Activated naive CD4-positive, alpha-beta T cell treated with anti-CD3 and anti-CD28 coated beads for 36 hours (primary cell): ENCODE results near the gene RBM18. TPM values are rescaled to one million over a fixed set of nuclear protein-coding genes. Genes with fewer than 3 reads are reported as not detected.

Experiments used
- CTCF ChIA-PET: fragments of 350-600 bp; sonication (Branson Sonifier 250); formaldehyde crosslinking; loops from one replicate; lab custom pipeline; 2021; ENCODE audit warnings: antibody characterized with exemption; lab: Charles Lee
- DNase-seq: peaks from one replicate; pipeline ENCODE4 v3.0.0-alpha.2; 2020
- H3K27ac Mint-ChIP-seq: one replicate; pipeline ENCODE4 v1.8.0; 2021; ENCODE audit warnings: mild to moderate bottlenecking, mixed read lengths
- H3K27me3 Mint-ChIP-seq: one replicate; pipeline ENCODE4 v1.8.0; 2021; ENCODE audit warnings: low read depth, mixed read lengths
- H3K36me3 Mint-ChIP-seq: one replicate; pipeline ENCODE4 v1.8.0; 2021; ENCODE audit warnings: low read depth, mixed read lengths
- H3K4me1 Mint-ChIP-seq: one replicate; pipeline ENCODE4 v1.8.0; 2021; ENCODE audit warnings: low read depth, mixed read lengths
- H3K4me3 Mint-ChIP-seq: one replicate; pipeline ENCODE4 v1.8.0; 2021; ENCODE audit warnings: mild to moderate bottlenecking, moderate library complexity, mixed read lengths
- H3K9me3 Mint-ChIP-seq: one replicate; pipeline ENCODE4 v1.8.0; 2021; ENCODE audit warnings: mixed read lengths
- intact Hi-C: fragments of 100-400 bp; cut with micrococcal nuclease; formaldehyde crosslinking; loops from one replicate; pipeline ENCODE4 v1.15.1; 2023
- total RNA-seq, 2 experiments: library from RNA; stranded (reverse); gene quantifications; one replicate each; pipeline ENCODE4 v1.2.3, GENCODE V29; 2021

The RBM18 gene
- total RNA-seq, 2 experiments from 2014 or later = 25.8 to 25.9 TPM

GRCh38 chr9:122277285-122277897 lies 12.8 kb upstream of the RBM18 start:
- intact Hi-C loops = no loop called here
- H3K4me3 Mint-ChIP-seq = no peak overlapping the region
- DNase-seq = no peak
- H3K9me3 Mint-ChIP-seq = peaks cover 5% of the 10 kb centered on the region
- no peaks in the 10 kb centered on the region for H3K27me3 Mint-ChIP-seq
- H3K36me3 Mint-ChIP-seq = peaks cover 68% of the 10 kb centered on the region
- CTCF ChIA-PET = no interaction called here
- H3K4me1 Mint-ChIP-seq = peaks cover 19% of the 10 kb centered on the region
- H3K27ac Mint-ChIP-seq = no peak overlapping the region

GRCh38 chr9:122276096-122276495 lies 11.5 kb upstream of the RBM18 start:
- peaks cover 66% of the 10 kb centered on the region for H3K36me3 Mint-ChIP-seq
- H3K27me3 Mint-ChIP-seq = no peaks in the 10 kb centered on the region
- CTCF ChIA-PET = interaction anchor here (0.6 to 1.1 kb wide), 2 partner anchors 43 to 177 kb away, joined by 3 read pairs; no protein-coding TSS in a partner anchor
- peaks cover 20% of the 10 kb centered on the region for H3K4me1 Mint-ChIP-seq
- intact Hi-C loops = no loop called here
- H3K27ac Mint-ChIP-seq = no peak overlapping the region
- no peak overlapping the region for H3K4me3 Mint-ChIP-seq
- H3K9me3 Mint-ChIP-seq = peaks cover 5% of the 10 kb centered on the region
- no peak for DNase-seq

- H3K36me3 Mint-ChIP-seq = peaks cover 61% of the 10 kb centered on the region
- DNase-seq = no peak
- peaks cover 28% of the 10 kb centered on the region for H3K4me1 Mint-ChIP-seq
- intact Hi-C loops = no loop called here
- no peak overlapping the region for H3K4me3 Mint-ChIP-seq
- no peaks in the 10 kb centered on the region for H3K27me3 Mint-ChIP-seq
- peaks cover 5% of the 10 kb centered on the region for H3K9me3 Mint-ChIP-seq
- CTCF ChIA-PET = no interaction called here
- H3K27ac Mint-ChIP-seq = no peak overlapping the region
Observed at GRCh38 chr9:122274055-122274454, 9.4 kb upstream of the RBM18 start.

GRCh38 chr9:122268041-122268814 lies 3.6 kb upstream of the RBM18 start:
- no peak overlapping the region for H3K27ac Mint-ChIP-seq
- peaks cover 37% of the 10 kb centered on the region for H3K4me1 Mint-ChIP-seq
- intact Hi-C loops = no loop called here
- peaks cover 32% of the 10 kb centered on the region for H3K36me3 Mint-ChIP-seq
- H3K9me3 Mint-ChIP-seq = no peaks in the 10 kb centered on the region
- CTCF ChIA-PET = interaction anchor here (1.2 kb wide), 1 partner anchor 169 kb away, joined by 4 read pairs; no protein-coding TSS in a partner anchor
- H3K27me3 Mint-ChIP-seq = no peaks in the 10 kb centered on the region
- H3K4me3 Mint-ChIP-seq = no peak overlapping the region
- no peak for DNase-seq

- H3K27me3 Mint-ChIP-seq = no peaks in the 10 kb centered on the region
- H3K36me3 Mint-ChIP-seq = peaks cover 18% of the 10 kb centered on the region
- no peaks in the 10 kb centered on the region for H3K9me3 Mint-ChIP-seq
- H3K27ac Mint-ChIP-seq = peak overlapping the region; percentile 96
- peak overlapping the region; percentile 97 for H3K4me3 Mint-ChIP-seq
- CTCF ChIA-PET = interaction anchor here (0.8 to 1.7 kb wide), 7 partner anchors 15 to 639 kb away, joined by 3 to 5 read pairs (median 3); partner anchors contain the start of genes MORN5 and NDUFA8
- intact Hi-C loops = loop anchor here (1.0 to 2.0 kb wide), 2 partner anchors 81 to 139 kb away; no protein-coding TSS in a partner anchor
- peak; percentile 20 for DNase-seq
- peaks cover 44% of the 10 kb centered on the region for H3K4me1 Mint-ChIP-seq
Observed at GRCh38 chr9:122265149-122265915, 692 bp upstream of the RBM18 start.

- intact Hi-C loops = loop anchor here (1.0 to 2.0 kb wide), 4 partner anchors 105 to 667 kb away; partner anchors contain the start of genes MORN5, NDUFA8, TTLL11 and ZBTB26
- Mint-ChIP-seq H3K4me1 (peaks cover 42% of the 10 kb centered on the region), H3K27ac (peak overlapping the region; percentile 96), H3K9me3 (no peaks in the 10 kb centered on the region), H3K27me3 (no peaks in the 10 kb centered on the region), H3K36me3 (peaks cover 20% of the 10 kb centered on the region), H3K4me3 (peak overlapping the region; percentile 97)
- CTCF ChIA-PET = interaction anchor here (1.0 to 1.7 kb wide), 4 partner anchors 87 to 156 kb away, joined by 3 to 5 read pairs (median 3); partner anchors contain the start of genes MORN5 and NDUFA8
- DNase-seq = no peak
Observed at GRCh38 chr9:122263699-122264349, 816 bp downstream of the RBM18 start.

- intact Hi-C loops = no loop called here
- H3K4me3 Mint-ChIP-seq = no peak overlapping the region
- CTCF ChIA-PET = no interaction called here
- DNase-seq = no peak
- no peaks in the 10 kb centered on the region for H3K27me3 Mint-ChIP-seq
- H3K27ac Mint-ChIP-seq = peak overlapping the region; percentile 36
- no peaks in the 10 kb centered on the region for H3K9me3 Mint-ChIP-seq
- peaks cover 25% of the 10 kb centered on the region for H3K36me3 Mint-ChIP-seq
- H3K4me1 Mint-ChIP-seq = peaks cover 46% of the 10 kb centered on the region
Observed at GRCh38 chr9:122262073-122262472, 2.6 kb downstream of the RBM18 start.

GRCh38 chr9:122261469-122261881 lies 3.2 kb downstream of the RBM18 start:
- H3K27me3 Mint-ChIP-seq = no peaks in the 10 kb centered on the region
- H3K4me3 Mint-ChIP-seq = no peak overlapping the region
- peaks cover 45% of the 10 kb centered on the region for H3K4me1 Mint-ChIP-seq
- H3K36me3 Mint-ChIP-seq = peaks cover 24% of the 10 kb centered on the region
- H3K9me3 Mint-ChIP-seq = no peaks in the 10 kb centered on the region
- CTCF ChIA-PET = no interaction called here
- no peak overlapping the region for H3K27ac Mint-ChIP-seq
- intact Hi-C loops = no loop called here
- no peak for DNase-seq

- H3K4me3 Mint-ChIP-seq = no peak overlapping the region
- peaks cover 23% of the 10 kb centered on the region for H3K36me3 Mint-ChIP-seq
- no peak overlapping the region for H3K27ac Mint-ChIP-seq
- peaks cover 38% of the 10 kb centered on the region for H3K4me1 Mint-ChIP-seq
- intact Hi-C loops = no loop called here
- no peaks in the 10 kb centered on the region for H3K9me3 Mint-ChIP-seq
- DNase-seq = no peak
- CTCF ChIA-PET = interaction anchor here (0.6 kb wide), 1 partner anchor 68 kb away, joined by 3 read pairs; no protein-coding TSS in a partner anchor
- H3K27me3 Mint-ChIP-seq = no peaks in the 10 kb centered on the region
Observed at GRCh38 chr9:122258886-122259415, 5.7 kb downstream of the RBM18 start.

- Mint-ChIP-seq H3K27ac (no peak overlapping the region), H3K4me1 (peaks cover 12% of the 10 kb centered on the region), H3K9me3 (no peaks in the 10 kb centered on the region), H3K36me3 (peaks cover 26% of the 10 kb centered on the region), H3K4me3 (no peak overlapping the region), H3K27me3 (no peaks in the 10 kb centered on the region)
- no peak for DNase-seq
- CTCF ChIA-PET = interaction anchor here (0.6 kb wide), 1 partner anchor 197 kb away, joined by 3 read pairs; no protein-coding TSS in a partner anchor
- intact Hi-C loops = no loop called here
Observed at GRCh38 chr9:122256206-122256605, 8.4 kb downstream of the RBM18 start.

DNA sequence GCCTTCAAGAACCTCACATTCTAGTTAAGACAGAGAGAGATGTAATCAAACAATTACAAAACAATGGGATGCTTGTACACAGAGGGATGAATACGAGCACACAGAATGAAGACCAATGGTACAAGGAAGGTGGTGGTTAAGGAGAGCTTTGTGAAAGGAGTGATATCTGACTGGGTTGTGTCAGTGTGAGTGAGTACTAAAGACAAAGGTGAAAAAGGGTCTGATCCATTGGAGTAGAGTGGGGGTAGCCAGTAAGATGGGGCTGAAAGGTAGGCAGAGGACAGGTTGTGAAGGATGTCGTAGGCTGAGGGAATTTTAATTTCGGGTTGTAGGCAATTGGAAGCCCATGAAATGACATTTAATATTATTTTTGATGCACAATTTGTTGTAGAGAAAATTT lies 9.9 kb downstream of the RBM18 start:
- intact Hi-C loops = no loop called here
- Mint-ChIP-seq H3K27me3 (no peaks in the 10 kb centered on the region), H3K27ac (no peak overlapping the region), H3K4me3 (no peak overlapping the region), H3K36me3 (peaks cover 24% of the 10 kb centered on the region), H3K4me1 (peaks cover 9% of the 10 kb centered on the region), H3K9me3 (no peaks in the 10 kb centered on the region)
- CTCF ChIA-PET = no interaction called here
- DNase-seq = no peak
